H1 (cell line): ENCODE measurements around the gene EGFR. TPM values are rescaled to one million over a fixed set of nuclear protein-coding genes. Genes with fewer than 3 reads are reported as not detected.

ENCODE experiments used
- CTCF ChIA-PET: fragments of 300-600 bp; sonication (Branson Sonifier 250); formaldehyde crosslinking; loops from one replicate; lab custom pipeline; 2021; ENCODE audit not compliant: partially characterized antibody; lab: Charles Lee
- POLR2A ChIA-PET: fragments of 300-600 bp; sonication (Branson Sonifier 250); formaldehyde crosslinking; loops from one replicate; lab custom pipeline; 2021; ENCODE audit warnings: inconsistent platforms; ENCODE audit not compliant: partially characterized antibody; lab: Charles Lee
- DNase-seq, 2 experiments: peaks; one replicate each; pipeline versions ENCODE4 v3.0.0 to v3.0.0-alpha.2; 2010 to 2022; ENCODE audit warnings: low spot score in 2 of 2, low read depth in 1 of 2, mixed read lengths in 1 of 2
- FAIRE-seq: peaks from 2 replicates; lab custom pipeline; 2011; peaks lifted over from hg19 to GRCh38; lab: Jason Lieb, UNC
- H2AFZ ChIP-seq: 2 replicates; pipeline ENCODE4 v1.8.1; 2012; ENCODE audit warnings: low read length, inconsistent platforms
- H2AK5ac ChIP-seq: 2 replicates; pipeline ENCODE4 v1.6.1; 2013; ENCODE audit warnings: low read depth, low read length
- H2BK120ac ChIP-seq: replicated peaks from 2 replicates; pipeline ENCODE3; 2013; ENCODE audit warnings: low read depth, low read length, inconsistent platforms
- H2BK12ac ChIP-seq: 2 replicates; pipeline ENCODE4 v1.6.1; 2013; ENCODE audit warnings: low read depth, low read length
- H2BK15ac ChIP-seq: 2 replicates; pipeline ENCODE4 v1.6.1; 2013; ENCODE audit warnings: low read length
- H2BK20ac ChIP-seq: 2 replicates; pipeline ENCODE4 v1.6.1; 2013; ENCODE audit warnings: low read length
- H2BK5ac ChIP-seq: 2 replicates; pipeline ENCODE4 v1.6.1; 2013; ENCODE audit warnings: low read depth, low read length
- H3K14ac ChIP-seq: 2 replicates; pipeline ENCODE4 v1.6.1; 2013; ENCODE audit warnings: inconsistent platforms; ENCODE audit not compliant: insufficient read length
- H3K18ac ChIP-seq: 2 replicates; pipeline ENCODE4 v1.6.1; 2013; ENCODE audit warnings: low read length; ENCODE audit errors: extremely low read depth
- H3K23ac ChIP-seq: 2 replicates; pipeline ENCODE4 v1.6.1; 2013; ENCODE audit warnings: inconsistent platforms; ENCODE audit not compliant: insufficient read length
- H3K23me2 ChIP-seq: 2 replicates; pipeline ENCODE4 v1.6.1; 2013; ENCODE audit warnings: low read depth, low read length
- H3K27ac ChIP-seq: 2 replicates; pipeline ENCODE4 v1.6.1; 2011; ENCODE audit warnings: low read depth, low read length, inconsistent platforms
- H3K27me3 ChIP-seq, 4 experiments: replicated peaks in 1 of 4; 1 replicate in 1 of 4; 2 replicates in 3 of 4; pipeline versions ENCODE4 v1.6.1 to v1.8.1; 2011 to 2013; ENCODE audit warnings: low read length in 3 of 4, mild to moderate bottlenecking in 3 of 4, inconsistent platforms in 2 of 4, mixed read lengths in 2 of 4, moderate library complexity in 1 of 4; ENCODE audit not compliant: control insufficient read depth in 3 of 4, insufficient read depth in 3 of 4; ENCODE audit errors: extremely low read depth in 1 of 4
- H3K36me3 ChIP-seq, 4 experiments: 2 replicates each; pipeline versions ENCODE4 v1.6.1 to v1.8.1; 2011 to 2013; ENCODE audit warnings: mild to moderate bottlenecking in 4 of 4, low read length in 3 of 4, moderate library complexity in 2 of 4, control low read depth in 1 of 4, inconsistent platforms in 1 of 4; ENCODE audit not compliant: insufficient read depth in 4 of 4, control insufficient read depth in 2 of 4
- H3K4ac ChIP-seq: replicated peaks from 2 replicates; pipeline ENCODE3; 2013; ENCODE audit warnings: low read length, low read depth, mixed read lengths, inconsistent platforms; ENCODE audit not compliant: insufficient read length
- H3K4me1 ChIP-seq, 4 experiments: replicated peaks in 1 of 4; 1 replicate in 1 of 4; 2 replicates in 3 of 4; pipeline versions ENCODE4 v1.6.1 to v1.8.1; 2011 to 2013; ENCODE audit warnings: low read length in 3 of 4, inconsistent platforms in 2 of 4, mixed read lengths in 1 of 4; ENCODE audit not compliant: insufficient read depth in 4 of 4, control insufficient read depth in 3 of 4
- H3K4me2 ChIP-seq, 2 experiments: 2 replicates each; pipeline versions ENCODE4 v1.6.1 to v1.8.1; 2011 to 2013; ENCODE audit warnings: low read depth in 2 of 2, low read length in 2 of 2, control low read depth in 1 of 2, inconsistent platforms in 1 of 2, mild to moderate bottlenecking in 1 of 2; ENCODE audit not compliant: insufficient read depth in 1 of 2
- H3K4me3 ChIP-seq, 4 experiments: fragments of 200-600, 300-600 bp in 1 of 4; sonication (generic), shearing (Covaris generic), sonication (Bioruptor Twin) in 1 of 4; 2 replicates each; pipeline versions ENCODE4 v1.5.1 to v1.8.1; 2011 to 2016; ENCODE audit warnings: low read length in 4 of 4, low read depth in 3 of 4, control low read depth in 2 of 4, inconsistent platforms in 2 of 4, mild to moderate bottlenecking in 2 of 4, mixed read lengths in 1 of 4, moderate library complexity in 1 of 4; ENCODE audit not compliant: insufficient read depth in 2 of 4; ENCODE audit errors: extremely low read depth in 1 of 4
- H3K56ac ChIP-seq: replicated peaks from 2 replicates; pipeline ENCODE3; 2013; ENCODE audit warnings: low read depth, mild to moderate bottlenecking, mixed read lengths, low read length, inconsistent platforms; ENCODE audit not compliant: insufficient read length
- H3K79me1 ChIP-seq: 2 replicates; pipeline ENCODE4 v1.6.1; 2013; ENCODE audit warnings: low read depth, low read length, control low read depth
- H3K79me2 ChIP-seq, 2 experiments: 2 replicates each; pipeline versions ENCODE4 v1.6.1 to v1.8.1; 2012 to 2013; ENCODE audit warnings: low read length in 2 of 2, mild to moderate bottlenecking in 2 of 2, inconsistent platforms in 1 of 2; ENCODE audit not compliant: insufficient read depth in 2 of 2, control insufficient read depth in 1 of 2
- H3K9ac ChIP-seq, 4 experiments: replicated peaks in 1 of 4; 1 replicate in 1 of 4; 2 replicates in 3 of 4; pipeline versions ENCODE4 v1.6.1 to v1.8.1; 2011 to 2013; ENCODE audit warnings: low read depth in 3 of 4, low read length in 3 of 4, control low read depth in 2 of 4, mild to moderate bottlenecking in 2 of 4, moderate library complexity in 2 of 4, inconsistent platforms in 1 of 4; ENCODE audit errors: extremely low read depth in 1 of 4
- H3K9me3 ChIP-seq, 2 experiments: 2 replicates each; pipeline versions ENCODE4 v1.6.1 to v1.8.1; 2012 to 2013; ENCODE audit warnings: mild to moderate bottlenecking in 2 of 2, moderate library complexity in 2 of 2, control low read depth in 1 of 2, inconsistent platforms in 1 of 2, low read depth in 1 of 2, low read length in 1 of 2, mixed read lengths in 1 of 2; ENCODE audit not compliant: insufficient read depth in 2 of 2
- H4K20me1 ChIP-seq, 2 experiments: replicated peaks in 1 of 2; 2 replicates each; pipeline versions ENCODE3 to v1.8.1; 2011 to 2013; ENCODE audit warnings: inconsistent platforms in 2 of 2, low read length in 2 of 2, mild to moderate bottlenecking in 1 of 2; ENCODE audit not compliant: insufficient read depth in 2 of 2, control insufficient read depth in 1 of 2
- H4K5ac ChIP-seq: 2 replicates; pipeline ENCODE4 v1.6.1; 2013; ENCODE audit warnings: low read length, low read depth, mixed read lengths, inconsistent platforms; ENCODE audit not compliant: insufficient read length
- H4K8ac ChIP-seq: 2 replicates; pipeline ENCODE4 v1.8.0; 2013; ENCODE audit warnings: mild to moderate bottlenecking, moderate library complexity, low read length, inconsistent platforms; ENCODE audit not compliant: insufficient read depth; ENCODE audit errors: extremely low read depth
- H4K91ac ChIP-seq: replicated peaks from 2 replicates; pipeline ENCODE3; 2013; ENCODE audit warnings: low read length, mixed read lengths, inconsistent platforms; ENCODE audit not compliant: insufficient read length
- ATF2 ChIP-seq: IDR thresholded peaks from 2 replicates; pipeline ENCODE4 v1.6.1; 2012; ENCODE audit warnings: low read length, inconsistent platforms
- ATF3 ChIP-seq: IDR thresholded peaks from 2 replicates; pipeline ENCODE4 v1.6.1; 2011; ENCODE audit warnings: low read depth, mild to moderate bottlenecking, low read length; ENCODE audit not compliant: insufficient read depth
- BACH1 ChIP-seq: IDR thresholded peaks from 2 replicates; pipeline ENCODE4 v1.6.1; 2012; ENCODE audit warnings: low read length, improper control_type of control experiment
- BCL11A ChIP-seq, 2 experiments: IDR thresholded peaks; one replicate each; pipeline ENCODE4 v1.6.1; 2011; ENCODE audit warnings: low read depth in 2 of 2, low read length in 2 of 2, mild to moderate bottlenecking in 2 of 2
- CTBP2 ChIP-seq: IDR thresholded peaks from 2 replicates; pipeline ENCODE4 v1.7.0; 2011; ENCODE audit warnings: borderline replicate concordance, mild to moderate bottlenecking, moderate library complexity, mixed read lengths, low read length; ENCODE audit not compliant: insufficient read depth, insufficient read length
- KDM1A ChIP-seq: fragments of 200-600, 300-600 bp; sonication (generic); IDR thresholded peaks from 2 replicates; pipeline ENCODE4 v1.7.1; 2016; ENCODE audit warnings: mild to moderate bottlenecking, low read length, borderline replicate concordance
- RXRA ChIP-seq: IDR thresholded peaks from 2 replicates; pipeline ENCODE4 v1.6.1; 2011; ENCODE audit warnings: low read depth, mild to moderate bottlenecking, low read length, moderate library complexity; ENCODE audit not compliant: insufficient read depth
- SIRT6 ChIP-seq: IDR thresholded peaks from one replicate; pipeline ENCODE4 v1.7.1; 2012; ENCODE audit warnings: low read length, inconsistent platforms
- TAF1 ChIP-seq: IDR thresholded peaks from 2 replicates; pipeline ENCODE4 v1.6.1; 2011; ENCODE audit warnings: mild to moderate bottlenecking, low read depth, low read length
- TBP ChIP-seq: IDR thresholded peaks from 2 replicates; pipeline ENCODE4 v1.6.1; 2011; ENCODE audit warnings: low read depth, low read length, improper control_type of control experiment
- WGBS, 2 experiments: shearing (Covaris generic) in 1 of 2; methylation state at CpG; one replicate each; pipeline versions ENCODE4 v1.1.6 to v1.1.7; 2013 to 2015; ENCODE audit warnings: low lambda C conversion rate in 2 of 2, mixed read lengths in 2 of 2, inconsistent platforms in 1 of 2, low coverage in 1 of 2, missing lambda C conversion rate in 1 of 2; ENCODE audit not compliant: insufficient replicate concordance in 2 of 2, insufficient coverage in 1 of 2, insufficient read length in 1 of 2; ENCODE audit errors: extremely low coverage in 1 of 2, missing lambda C conversion rate in 1 of 2; 5-methylcytosine and 5-hydroxymethylcytosine counted together
- polyA plus RNA-seq, 7 experiments: library from polyadenylated mRNA; depleted of rRNA in 3 of 7; stranded (reverse) in 5 of 7; unstranded in 2 of 7; fragments of >200 nt in 5 of 7; fragments of 200-250 nt in 2 of 7; gene quantifications; 1 replicate in 5 of 7; 2 replicates in 1 of 7; 4 replicates in 1 of 7; pipeline versions ENCODE4 v1.2.1 to v1.2.3, GENCODE V29; 2011 to 2013; ENCODE audit warnings: missing spikeins in 2 of 7, mixed read lengths in 2 of 7
- total RNA-seq: library from RNA; stranded (reverse); fragmentation: NEBNext Ultra II Directional; extraction: Animal tissue kit (Norgen Biotek cat#: 25700); gene quantifications from 2 replicates; pipeline ENCODE4 v1.2.1, GENCODE V29; 2021

The EGFR gene
- total and polyA plus RNA-seq, 2 of the 8 experiments (the other 6 are each of a cell fraction or from before 2014, with no cell fraction given) = 1.9 to 5.8 TPM

- no peak overlapping the region for H3K14ac ChIP-seq
- CTCF ChIA-PET = interaction anchor here (0.8 to 1.2 kb wide), 2 partner anchors 11 to 53 kb away, joined by 4 to 5 read pairs; no protein-coding TSS in a partner anchor
- no peak overlapping the region for H3K18ac ChIP-seq
- H3K23ac ChIP-seq = no peak overlapping the region
- no peaks in the 10 kb centered on the region for H3K79me1 ChIP-seq
- no peak overlapping the region for H3K56ac ChIP-seq
- no peak overlapping the region for H2BK12ac ChIP-seq
- peaks cover 0 to 2% (median 1%) of the 10 kb centered on the region in 4 experiments; a peak in 2 of 8 replicates for H3K36me3 ChIP-seq
- no peak overlapping the region for H4K8ac ChIP-seq
- H3K9ac ChIP-seq = no peak overlapping the region
- H3K4me1 ChIP-seq = no peaks in the 10 kb centered on the region
- no peak overlapping the region for H2AFZ ChIP-seq
- peaks cover 0 to 4% of the 10 kb centered on the region in 2 experiments; a peak in 1 of 4 replicates for H3K79me2 ChIP-seq
- FAIRE-seq (no peak), DNase-seq (peak in 1 of 2 experiments; percentile 32)
- no peaks in the 10 kb centered on the region for H3K27me3 ChIP-seq
- 91% methylated on average over 13 of the region's 13 CpGs; no CpG with 5 or more reads in 1 of the 2 experiments for WGBS, 2 experiments
- no peak overlapping the region for H2BK120ac ChIP-seq
- H3K9me3 ChIP-seq = no peaks in the 10 kb centered on the region; a peak in 1 of 4 replicates
- H3K4me2 ChIP-seq = no peak overlapping the region
- H3K4me3 ChIP-seq = no peak overlapping the region
- H4K5ac ChIP-seq = no peak overlapping the region
- H2AK5ac ChIP-seq = no peak overlapping the region
- POLR2A ChIA-PET = no interaction called here
- H3K27ac ChIP-seq = no peak overlapping the region
- no peak overlapping the region for H2BK15ac ChIP-seq
- no peak overlapping the region for H4K91ac ChIP-seq
- peaks cover 15% of the 10 kb centered on the region; the same call in 1 of the 2 replicates for H3K23me2 ChIP-seq
- H2BK20ac ChIP-seq = no peak overlapping the region
- H4K20me1 ChIP-seq = peaks cover 0 to 14% of the 10 kb centered on the region in 2 experiments
- H3K4ac ChIP-seq = no peak overlapping the region
- H2BK5ac ChIP-seq = peak overlapping the region; percentile 29; the same call in 1 of the 2 replicates
- TF ChIP-seq ATF2 (no peak), CTBP2 (no peak), ATF3 (no peak), BCL11A (IDR thresholded peaks at IDR 0.05; ENCODE audit: low read depth in 2 of 2, low read length in 2 of 2) (no peak), BACH1 (no peak), RXRA (no peak), SIRT6 (no peak), TAF1 (no peak), TBP (no peak), KDM1A (no peak)
Observed at GRCh38 chr7:55202150-55202913, 183.5 kb downstream of the EGFR start.
